ENCODE data around the gene BNIPL. TPM values are rescaled to one million over a fixed set of nuclear protein-coding genes. Genes with fewer than 3 reads are reported as not detected.
A peak's percentile ranks its signal among the peaks of the same experiment; 100 is the strongest.

BNIPL gene
- total RNA-seq, 4 donors from 2014 or later: 0.68 to 10.0 (median 2.5) TPM; not detected in 1

DNA sequence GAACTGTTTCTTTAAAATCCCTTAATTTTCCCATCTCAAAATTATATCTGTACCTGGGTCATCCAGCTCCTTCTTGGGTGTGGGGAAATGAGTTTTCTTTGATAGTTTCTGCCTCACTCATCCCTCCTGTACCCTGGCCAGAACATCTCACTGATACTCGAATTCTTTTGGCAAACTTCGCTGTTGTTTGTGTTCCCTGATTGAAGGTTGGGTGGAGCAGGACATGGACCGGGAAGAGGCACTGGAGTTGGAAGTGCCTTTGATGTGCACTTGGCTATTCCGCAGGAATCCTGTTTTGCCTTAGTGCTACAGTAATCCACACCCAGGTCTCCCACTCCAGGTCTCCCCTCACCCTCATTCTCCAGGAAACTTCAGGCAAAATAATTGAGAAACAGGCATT, 40.9 kb upstream of the BNIPL start:
- intact Hi-C loops (cut with DNase I; ENCODE audit: low total_unique reads): no loop called here
- Histone ChIP-seq H3K4me1 (peaks cover 0 to 7% (median 0%) of the 10 kb centered on the region in 4 donors), H3K27me3 (no peaks in the 10 kb centered on the region), H3K4me3 (no peak overlapping the region), H3K9me3 (no peaks in the 10 kb centered on the region), H3K36me3 (peaks cover 0 to 14% (median 6%) of the 10 kb centered on the region in 4 donors), H3K27ac (peak overlapping the region; percentile 36 to 66 (median 49))
- in situ Hi-C loops (cut with MboI; ENCODE audit: low pct_ligation_motif_present in 1 of 4, low pct_unique_long_range_greater_than_20kb in 1 of 4, low sequenced_read_pairs in 3 of 4): loop anchor here in 1 of 4 donors (10.0 kb wide), 1 partner anchor 171 kb away; no protein-coding TSS in a partner anchor
- WGBS, 2 donors (ENCODE audit: low coverage in 1 of 2): 20 to 46% methylated on average over 1 to 4 of the region's 4 CpGs
- TF ChIP-seq, protein P1, sequence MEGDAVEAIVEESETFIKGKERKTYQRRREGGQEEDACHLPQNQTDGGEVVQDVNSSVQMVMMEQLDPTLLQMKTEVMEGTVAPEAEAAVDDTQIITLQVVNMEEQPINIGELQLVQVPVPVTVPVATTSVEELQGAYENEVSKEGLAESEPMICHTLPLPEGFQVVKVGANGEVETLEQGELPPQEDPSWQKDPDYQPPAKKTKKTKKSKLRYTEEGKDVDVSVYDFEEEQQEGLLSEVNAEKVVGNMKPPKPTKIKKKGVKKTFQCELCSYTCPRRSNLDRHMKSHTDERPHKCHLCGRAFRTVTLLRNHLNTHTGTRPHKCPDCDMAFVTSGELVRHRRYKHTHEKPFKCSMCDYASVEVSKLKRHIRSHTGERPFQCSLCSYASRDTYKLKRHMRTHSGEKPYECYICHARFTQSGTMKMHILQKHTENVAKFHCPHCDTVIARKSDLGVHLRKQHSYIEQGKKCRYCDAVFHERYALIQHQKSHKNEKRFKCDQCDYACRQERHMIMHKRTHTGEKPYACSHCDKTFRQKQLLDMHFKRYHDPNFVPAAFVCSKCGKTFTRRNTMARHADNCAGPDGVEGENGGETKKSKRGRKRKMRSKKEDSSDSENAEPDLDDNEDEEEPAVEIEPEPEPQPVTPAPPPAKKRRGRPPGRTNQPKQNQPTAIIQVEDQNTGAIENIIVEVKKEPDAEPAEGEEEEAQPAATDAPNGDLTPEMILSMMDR (IDR thresholded peaks at IDR 0.05): no peak
- no peak for TF ChIP-seq EP300 (IDR thresholded peaks at IDR 0.05; ENCODE audit: low read depth)
- TF ChIP-seq POLR2AphosphoS5 (IDR thresholded peaks at IDR 0.05): no peak
- TF ChIP-seq POLR2A (IDR thresholded peaks at IDR 0.05): no peak
- DNase-seq: no peak

DNA sequence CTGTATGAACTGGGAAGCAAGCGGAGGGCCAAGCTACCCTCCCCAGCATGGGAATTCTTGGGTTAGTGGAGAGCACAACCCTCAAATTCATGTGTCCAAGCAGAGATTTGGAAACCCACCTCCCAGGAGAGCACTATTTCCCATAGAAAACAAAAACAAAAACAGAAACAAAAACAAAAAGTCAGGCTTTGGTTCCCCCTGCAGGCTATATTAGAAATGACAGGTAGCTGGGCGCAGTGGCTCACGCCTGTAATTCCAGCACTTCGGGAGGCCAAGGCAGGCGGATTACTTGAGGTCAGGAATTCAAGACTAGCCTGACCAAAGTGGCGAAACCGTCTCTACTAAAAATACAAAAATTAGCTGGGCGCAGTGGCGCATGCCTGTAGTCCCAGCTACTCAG, 40.5 kb upstream of the BNIPL start:
- TF ChIP-seq POLR2AphosphoS5 (IDR thresholded peaks at IDR 0.05): no peak
- TF ChIP-seq, protein P1 (IDR thresholded peaks at IDR 0.05): peak; percentile 86 to 91 (median 88)
- Histone ChIP-seq H3K4me3 (no peak overlapping the region), H3K27me3 (no peaks in the 10 kb centered on the region), H3K9me3 (no peaks in the 10 kb centered on the region), H3K36me3 (peaks cover 0 to 14% (median 6%) of the 10 kb centered on the region in 4 donors), H3K27ac (peak overlapping the region; percentile 36 to 66 (median 49)), H3K4me1 (peaks cover 0 to 7% (median 0%) of the 10 kb centered on the region in 4 donors)
- intact Hi-C loops (cut with DNase I; ENCODE audit: low total_unique reads) (no loop called here), in situ Hi-C loops (cut with MboI; ENCODE audit: low pct_ligation_motif_present in 1 of 4, low pct_unique_long_range_greater_than_20kb in 1 of 4, low sequenced_read_pairs in 3 of 4) (loop anchor here in 1 of 4 donors (10.0 kb wide), 1 partner anchor 171 kb away; no protein-coding TSS in a partner anchor)
- no peak for DNase-seq
- 25 to 39% methylated on average over 9 of the region's 9 CpGs for WGBS, 2 donors (ENCODE audit: low coverage in 1 of 2)

DNA sequence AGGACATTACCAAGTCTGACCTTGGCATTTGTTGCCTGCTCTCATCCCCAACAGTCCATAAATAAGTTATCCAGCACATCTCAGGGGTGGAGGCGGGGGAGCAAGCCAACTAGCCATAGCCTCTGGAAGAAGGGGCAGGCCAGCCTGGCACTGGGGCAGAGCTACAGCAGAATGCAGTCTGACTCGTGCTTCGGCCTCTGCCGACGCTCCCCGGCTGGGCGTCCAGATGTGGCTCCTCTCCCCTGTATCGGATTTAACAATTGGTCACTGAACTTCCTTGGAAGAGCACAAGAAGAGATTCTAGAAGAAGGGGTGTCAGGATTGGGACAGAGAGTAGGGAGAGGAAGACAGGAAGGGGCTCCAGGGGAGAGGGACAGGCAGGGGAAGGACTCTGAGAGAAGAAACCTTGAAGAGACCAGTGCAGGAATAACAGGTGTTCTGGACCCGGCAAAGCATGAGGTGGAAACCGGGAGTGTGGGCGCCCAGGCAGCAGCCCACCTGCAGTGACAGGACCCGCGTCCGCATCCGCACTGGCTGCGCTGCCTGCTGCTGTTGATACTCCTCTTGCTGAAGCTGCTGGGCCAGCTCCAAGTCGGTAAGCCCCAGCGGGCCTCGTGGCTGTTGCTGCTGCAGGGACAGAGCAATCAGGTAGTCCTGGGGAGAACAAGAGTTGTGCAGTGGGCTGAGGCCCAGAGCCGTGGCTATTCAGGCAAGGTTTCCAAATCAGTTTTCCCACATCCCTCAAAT, 39.1 kb upstream of the BNIPL start:
- Histone ChIP-seq H3K4me3 (no peak overlapping the region), H3K9me3 (no peaks in the 10 kb centered on the region), H3K27ac (no peak overlapping the region), H3K4me1 (peaks cover 0 to 10% (median 0%) of the 10 kb centered on the region in 4 donors), H3K27me3 (no peaks in the 10 kb centered on the region), H3K36me3 (peaks cover 0 to 23% (median 7%) of the 10 kb centered on the region in 4 donors)
- in situ Hi-C loops (cut with MboI; ENCODE audit: low pct_ligation_motif_present in 1 of 4, low pct_unique_long_range_greater_than_20kb in 1 of 4, low sequenced_read_pairs in 3 of 4): loop anchor here in 1 of 4 donors (10.0 kb wide), 1 partner anchor 172 kb away; no protein-coding TSS in a partner anchor
- intact Hi-C loops (cut with DNase I; ENCODE audit: low total_unique reads): no loop called here
- TF ChIP-seq EP300 (IDR thresholded peaks at IDR 0.05; ENCODE audit: low read depth) (no peak), POLR2A (IDR thresholded peaks at IDR 0.05) (no peak), POLR2AphosphoS5 (IDR thresholded peaks at IDR 0.05) (no peak)
- TF ChIP-seq, protein P1 (IDR thresholded peaks at IDR 0.05): no peak
- WGBS, 2 donors (ENCODE audit: low coverage in 1 of 2): 85 to 88% methylated on average over 4 to 20 of the region's 20 CpGs
- DNase-seq: no peak

DNA sequence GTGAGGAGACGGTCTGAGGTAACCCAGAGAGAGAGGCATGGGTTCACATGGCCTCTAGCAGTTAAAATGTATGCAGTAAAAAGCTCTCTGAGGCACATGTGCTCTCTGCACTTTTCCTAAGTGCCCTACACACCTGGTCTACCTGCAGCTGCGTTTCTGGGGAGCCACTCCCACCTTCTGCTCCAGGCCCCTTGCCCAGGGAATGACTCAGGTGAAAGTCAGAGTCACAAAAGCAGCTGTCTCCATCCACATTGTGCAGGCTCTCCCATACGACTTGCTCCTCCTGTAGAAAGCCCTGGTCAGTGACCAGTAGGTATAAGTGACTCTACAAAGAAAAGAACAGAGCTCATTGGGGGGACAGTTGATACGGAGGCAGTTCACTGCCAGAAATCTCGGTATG, 38.4 kb upstream of the BNIPL start:
- Histone ChIP-seq H3K4me3 (no peak overlapping the region), H3K4me1 (peaks cover 0 to 17% (median under 1%) of the 10 kb centered on the region in 4 donors), H3K36me3 (peaks cover 0 to 23% (median 7%) of the 10 kb centered on the region in 4 donors), H3K9me3 (no peaks in the 10 kb centered on the region), H3K27ac (no peak overlapping the region), H3K27me3 (no peaks in the 10 kb centered on the region)
- no peak for DNase-seq
- TF ChIP-seq, protein P1 (IDR thresholded peaks at IDR 0.05): no peak
- TF ChIP-seq POLR2AphosphoS5 (IDR thresholded peaks at IDR 0.05) (no peak), POLR2A (IDR thresholded peaks at IDR 0.05) (no peak), EP300 (IDR thresholded peaks at IDR 0.05; ENCODE audit: low read depth) (no peak)
- 58 to 83% methylated on average over 2 to 5 of the region's 5 CpGs for WGBS, 2 donors (ENCODE audit: low coverage in 1 of 2)
- intact Hi-C loops (cut with DNase I; ENCODE audit: low total_unique reads): no loop called here
- in situ Hi-C loops (cut with MboI; ENCODE audit: low pct_ligation_motif_present in 1 of 4, low pct_unique_long_range_greater_than_20kb in 1 of 4, low sequenced_read_pairs in 3 of 4): loop anchor here in 1 of 4 donors (10.0 kb wide), 1 partner anchor 173 kb away; no protein-coding TSS in a partner anchor

Measured in transverse colon (tissue), 4 donors.